NCI-H2196 (cell line): ENCODE data around the gene WWTR1.

Experiments
- DNase-seq: peaks from one replicate; lab custom pipeline; 2025; ENCODE audit not compliant: unreplicated experiment; lab: John Stamatoyannopoulos, UW

WWTR1 gene

DNA sequence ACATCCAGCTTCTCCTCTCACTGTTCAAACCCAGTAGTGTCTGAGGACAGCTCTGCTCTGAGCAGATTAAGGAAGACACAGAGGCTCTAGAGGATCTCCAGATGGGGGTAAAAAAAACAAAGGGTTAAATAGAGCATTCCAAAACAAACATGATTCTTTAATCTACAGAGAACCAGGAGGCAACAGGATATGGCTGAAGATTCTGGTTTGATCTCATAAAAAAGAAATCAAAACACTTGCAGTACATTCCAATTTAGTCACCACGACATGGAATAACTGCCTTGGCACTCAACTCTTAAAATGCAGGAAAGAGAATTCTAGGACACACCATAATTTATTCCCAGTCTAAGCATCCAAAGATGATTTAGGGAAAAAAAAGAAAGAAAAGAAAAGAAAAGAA lies 151.3 kb downstream of the WWTR1 start:
- DNase-seq: no peak

DNA sequence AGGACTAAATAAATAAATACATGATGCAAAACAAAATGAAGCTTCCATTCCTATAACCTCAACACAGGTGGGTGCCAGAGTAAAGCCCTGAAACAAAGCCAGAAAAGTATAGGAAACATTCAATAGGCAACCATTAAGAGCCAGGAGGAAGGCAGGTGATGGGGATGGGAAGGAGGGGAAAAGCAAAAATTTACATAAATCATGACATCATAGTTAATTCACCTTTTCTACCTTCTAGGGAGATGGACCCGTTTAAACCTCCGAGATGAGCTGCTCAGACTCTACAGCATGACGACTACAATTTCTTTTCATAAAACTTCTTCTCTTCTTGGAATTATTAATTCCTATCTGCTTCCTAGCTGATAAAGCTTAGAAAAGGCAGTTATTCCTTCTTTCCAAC lies 155.4 kb downstream of the WWTR1 start:
- DNase-seq: no peak

DNA sequence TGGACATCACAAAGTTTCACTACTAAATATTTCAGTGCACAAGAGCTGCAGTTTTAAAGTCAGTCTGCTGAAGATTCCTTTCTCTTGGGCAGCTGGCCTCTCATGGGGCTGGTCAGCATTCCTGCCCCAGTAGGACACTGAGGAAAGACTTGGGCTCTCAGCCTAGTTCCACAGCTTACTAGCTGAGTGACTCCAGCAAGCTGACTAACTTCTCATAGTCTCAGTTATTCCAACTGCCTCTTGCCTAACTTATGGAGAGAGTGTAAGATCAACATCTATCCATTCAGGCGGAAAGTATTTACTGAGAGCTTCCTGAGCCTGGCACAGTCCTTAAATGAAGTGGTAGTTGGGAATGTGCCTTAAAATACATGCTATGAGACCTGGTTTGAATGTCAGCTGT lies 156.3 kb downstream of the WWTR1 start:
- DNase-seq: no peak

DNA sequence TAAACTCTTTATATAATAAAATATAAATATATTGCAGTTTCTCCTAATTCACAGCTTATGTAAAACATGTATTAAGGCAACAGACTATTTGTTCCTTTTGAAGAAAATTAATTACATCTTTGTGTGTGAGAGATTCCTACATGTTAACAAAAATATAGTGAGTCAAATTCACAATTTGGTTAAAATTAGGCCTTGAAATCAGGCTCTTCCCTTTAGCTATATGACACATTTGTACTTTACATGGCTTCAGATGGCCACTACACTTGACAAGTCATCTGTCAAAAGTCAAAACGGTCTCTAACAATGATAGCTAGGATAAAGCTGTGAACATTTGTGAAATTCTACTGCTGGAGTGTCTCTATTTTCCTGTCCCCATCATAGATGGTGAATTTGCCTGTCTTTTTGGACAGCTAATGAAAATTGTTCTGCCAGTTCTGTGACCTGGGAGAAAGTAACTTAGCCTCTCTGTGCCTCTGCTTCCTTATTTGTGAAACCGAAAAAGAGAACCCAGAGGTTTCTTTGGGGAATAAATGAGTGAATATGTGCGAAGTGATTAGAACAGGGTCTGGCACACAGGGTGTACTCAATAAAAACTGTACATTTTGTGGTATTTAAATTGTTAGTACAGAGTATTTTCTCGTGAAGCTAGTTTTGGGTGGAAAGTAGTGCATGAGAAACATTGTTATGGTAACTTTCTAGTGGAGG lies 159.7 kb downstream of the WWTR1 start:
- no peak for DNase-seq

DNA sequence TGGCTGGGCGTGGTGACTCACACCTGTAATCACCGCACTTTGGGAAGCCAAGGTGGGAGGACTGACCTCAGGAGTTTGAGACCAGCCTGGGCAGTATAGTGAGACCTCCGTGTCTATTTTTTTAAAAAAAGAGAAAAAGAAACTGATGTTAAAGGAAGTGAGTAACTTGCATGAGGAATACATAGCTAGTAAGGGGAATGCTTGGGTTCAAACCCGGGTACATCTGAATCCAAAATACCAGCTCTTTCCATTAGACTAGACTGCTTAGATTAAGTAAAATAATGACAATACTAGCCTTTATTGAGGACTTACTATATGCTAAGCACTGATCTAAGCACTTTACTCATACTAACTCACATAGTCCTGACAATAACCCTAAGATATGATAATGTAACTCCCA lies 160.9 kb downstream of the WWTR1 start:
- DNase-seq: no peak

DNA sequence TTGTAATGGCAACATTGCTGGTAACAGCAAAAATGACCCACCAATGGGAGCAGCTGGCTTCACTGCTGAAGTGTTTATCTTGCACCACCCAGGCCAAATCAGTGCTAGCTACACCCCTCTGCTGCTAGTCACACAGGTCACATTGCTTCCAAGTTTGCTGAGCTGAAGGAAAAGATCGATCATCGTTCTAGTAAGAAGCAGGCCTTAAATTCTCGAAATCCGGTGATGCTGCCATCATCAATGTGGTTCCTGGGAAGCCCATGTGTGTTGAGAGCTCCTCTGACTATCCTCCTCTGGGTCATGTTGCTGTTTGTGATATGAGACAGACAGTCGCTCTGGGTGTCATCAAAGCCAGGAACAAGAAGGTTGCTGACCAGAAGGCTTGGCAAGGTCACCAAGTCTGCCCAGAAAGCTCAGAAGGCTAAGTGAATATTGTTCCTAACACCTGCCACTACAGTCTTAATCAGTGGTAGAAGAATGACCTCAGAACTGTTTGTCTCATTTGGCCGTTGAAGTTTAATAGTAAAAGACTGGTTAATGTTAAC lies 162.2 kb downstream of the WWTR1 start:
- no peak for DNase-seq

DNA sequence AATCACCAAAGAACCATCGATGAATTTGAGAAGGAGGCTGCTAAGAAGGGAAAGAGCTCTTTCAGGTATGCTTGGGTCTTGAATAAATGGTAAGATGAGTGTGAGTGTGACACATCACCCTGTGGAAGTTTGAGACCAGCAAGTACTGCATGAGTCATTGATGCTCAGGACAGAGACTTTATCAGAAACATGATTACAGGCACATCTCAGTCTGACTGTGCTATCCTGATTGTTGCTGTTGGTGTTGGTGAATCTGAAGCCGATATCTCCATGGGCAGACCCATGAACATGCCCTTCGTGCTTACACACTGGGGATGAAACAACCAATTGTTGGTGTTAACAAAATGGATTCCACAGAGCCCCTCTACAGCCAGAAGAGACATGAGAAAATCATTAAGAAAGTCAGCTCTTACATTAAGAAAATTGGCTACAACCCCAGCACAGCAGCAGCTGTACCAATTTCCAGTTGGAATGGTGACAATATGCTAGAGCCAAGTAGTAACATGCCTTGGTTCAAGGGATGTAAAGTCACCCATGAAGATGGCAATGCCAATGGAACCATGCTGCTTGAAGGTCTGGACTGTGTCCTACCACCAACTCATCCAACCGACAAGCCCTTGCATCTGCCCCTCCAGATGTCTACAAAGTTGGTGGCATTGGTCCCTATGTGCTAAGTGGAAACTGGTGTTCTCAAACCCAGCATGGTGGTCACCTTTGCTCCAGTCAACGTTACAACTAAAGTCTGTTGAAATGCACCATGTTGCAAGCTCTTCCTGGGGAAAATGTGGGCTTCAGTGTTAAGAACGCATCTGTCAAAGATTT lies 162.9 kb downstream of the WWTR1 start:
- no peak for DNase-seq

GRCh38 chr3:149494022-149494758 lies 163.6 kb downstream of the WWTR1 start:
- DNase-seq: peak; percentile 59

DNA sequence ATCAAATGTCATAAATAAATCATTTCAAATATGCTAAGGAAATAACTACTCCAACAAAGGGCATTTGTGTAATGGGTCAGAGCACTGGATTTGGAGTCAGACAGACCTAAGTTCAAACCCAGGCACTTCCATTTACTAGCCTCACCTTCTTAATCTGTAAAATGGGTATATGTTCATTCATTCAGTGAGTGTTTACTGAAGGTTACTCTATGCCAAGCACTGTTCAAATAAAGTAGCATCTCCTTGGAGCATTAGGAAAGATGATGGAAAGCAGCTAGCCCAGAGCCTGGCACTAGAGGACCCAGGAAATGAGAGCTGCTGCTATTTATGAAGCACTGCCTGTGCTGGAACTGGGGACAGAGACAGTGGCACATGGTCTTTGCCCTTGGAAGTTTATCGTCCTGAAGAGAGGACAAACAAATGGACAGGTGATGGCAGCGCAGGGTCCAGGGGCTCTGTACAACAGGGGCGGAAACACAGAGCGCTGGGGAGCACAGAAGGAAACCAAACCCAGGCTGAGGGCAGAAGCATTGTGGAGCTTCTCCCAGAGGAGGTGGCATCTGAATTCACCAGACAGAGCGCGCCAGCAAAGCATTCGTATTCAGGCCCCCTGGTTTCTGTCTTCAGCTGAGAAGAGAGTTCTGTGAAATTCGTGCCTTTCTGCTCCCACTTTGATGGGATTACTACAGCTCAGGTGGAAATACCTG lies 164.4 kb downstream of the WWTR1 start:
- no peak for DNase-seq

DNA sequence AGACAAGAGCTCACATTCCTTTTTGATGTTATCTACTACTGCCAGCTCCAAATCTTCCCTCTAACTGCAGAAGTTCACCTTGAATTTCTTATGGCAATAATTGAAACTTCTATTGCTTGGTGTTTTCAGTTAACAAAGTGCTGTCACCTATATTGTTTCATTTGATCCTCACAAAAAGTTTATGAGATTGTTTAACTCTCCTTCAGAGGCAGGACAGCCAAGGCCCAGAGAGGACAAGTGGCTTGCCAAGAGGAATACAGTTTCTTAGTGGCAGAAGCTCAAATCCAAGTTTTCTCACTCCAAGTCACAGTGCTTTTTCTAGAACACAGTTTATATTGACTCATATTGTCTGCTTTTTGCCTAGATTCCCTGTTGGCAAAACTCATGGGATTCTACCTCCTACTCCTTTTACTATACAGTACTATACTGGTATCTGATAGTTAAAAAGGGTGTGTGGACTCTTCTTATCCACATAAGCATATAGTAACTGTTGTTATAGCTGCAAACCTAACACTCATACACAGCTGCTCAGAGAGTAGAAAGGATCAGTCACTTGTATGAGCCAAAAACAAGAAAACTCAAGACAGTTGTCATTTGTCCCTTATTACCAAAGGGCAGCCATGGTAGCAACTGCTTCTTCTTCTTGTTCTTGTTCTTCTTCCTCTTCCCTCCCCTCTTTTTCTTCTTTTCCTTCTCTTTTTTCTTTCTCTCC lies 167.4 kb downstream of the WWTR1 start:
- DNase-seq: no peak

GRCh38 chr3:149489060-149489690 lies 168.7 kb downstream of the WWTR1 start:
- no peak for DNase-seq

- DNase-seq: no peak
Measured at GRCh38 chr3:149487598-149488197, 170.1 kb downstream of the WWTR1 start.

DNA sequence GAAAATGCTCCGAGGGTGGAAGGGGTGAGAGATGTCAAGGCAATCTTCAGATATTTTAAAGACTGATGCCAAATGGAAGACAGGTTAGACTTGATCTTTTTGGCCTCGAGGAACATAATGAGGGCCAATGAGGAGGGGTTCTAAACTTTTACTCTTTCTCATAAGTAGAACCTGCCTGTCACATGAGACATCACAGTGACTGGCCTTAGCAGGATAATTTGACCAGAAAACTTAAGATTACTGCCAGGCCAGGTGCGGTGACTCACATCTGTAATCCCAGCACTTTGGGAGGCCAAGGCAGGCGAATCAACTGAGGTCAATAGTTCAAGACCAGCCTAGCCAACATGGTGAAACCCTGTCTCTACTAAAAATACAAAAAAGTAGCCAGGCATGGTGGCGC lies 171.1 kb downstream of the WWTR1 start:
- no peak for DNase-seq

- DNase-seq: no peak
Measured at GRCh38 chr3:149481491-149481890, 176.3 kb downstream of the WWTR1 start.

DNA sequence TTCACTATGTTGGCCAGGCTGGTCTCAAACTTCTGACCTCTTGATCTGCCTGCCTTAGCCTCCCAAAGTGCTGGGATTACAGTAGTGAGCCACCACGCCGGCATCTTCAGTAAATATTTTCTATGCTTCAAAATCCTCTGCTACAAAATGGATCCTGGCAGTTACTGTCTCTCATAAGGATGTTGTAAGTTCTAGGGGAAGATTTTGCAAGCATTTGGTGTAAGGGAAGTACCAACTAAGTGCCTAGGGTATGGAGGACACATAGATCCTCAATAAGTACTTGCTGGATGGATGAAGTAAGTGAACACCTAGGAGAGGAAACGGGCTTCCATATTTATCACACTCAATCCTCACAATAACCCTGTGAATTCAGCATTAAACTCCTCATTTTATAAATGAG lies 176.8 kb downstream of the WWTR1 start:
- no peak for DNase-seq

DNA sequence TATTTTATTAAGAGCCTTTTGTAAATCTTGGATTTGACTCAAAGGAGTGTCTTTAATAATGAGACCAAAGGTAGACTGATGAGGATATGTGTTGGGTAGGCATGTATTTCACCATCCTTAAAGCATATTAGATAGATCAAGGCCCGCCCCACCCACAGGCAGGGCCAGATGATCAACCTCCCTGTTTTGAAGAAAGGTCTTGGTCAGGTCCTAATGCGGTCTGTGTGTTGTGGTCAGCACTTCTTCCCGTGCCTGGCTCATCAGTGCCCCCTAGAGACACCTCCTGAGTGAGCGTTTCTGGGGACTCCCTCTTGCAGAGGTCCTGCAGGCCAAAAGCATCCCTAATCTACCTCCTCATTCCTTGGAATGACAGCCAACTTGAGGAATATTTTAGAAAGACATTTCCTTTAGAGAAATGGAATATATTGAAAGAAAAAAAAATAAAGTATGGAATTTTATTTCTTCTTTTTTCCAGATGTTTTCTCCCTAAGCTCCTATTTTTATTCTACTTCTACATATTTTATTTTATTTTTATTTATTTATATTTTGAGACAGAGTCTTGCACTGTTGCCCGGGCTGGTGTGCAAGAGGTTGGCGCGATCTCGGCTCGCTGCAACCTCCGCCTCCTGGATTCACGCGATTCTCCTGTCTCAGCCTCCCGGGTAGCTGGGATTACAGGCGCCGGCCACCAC lies 177.4 kb downstream of the WWTR1 start:
- DNase-seq: peak; percentile 73

DNA sequence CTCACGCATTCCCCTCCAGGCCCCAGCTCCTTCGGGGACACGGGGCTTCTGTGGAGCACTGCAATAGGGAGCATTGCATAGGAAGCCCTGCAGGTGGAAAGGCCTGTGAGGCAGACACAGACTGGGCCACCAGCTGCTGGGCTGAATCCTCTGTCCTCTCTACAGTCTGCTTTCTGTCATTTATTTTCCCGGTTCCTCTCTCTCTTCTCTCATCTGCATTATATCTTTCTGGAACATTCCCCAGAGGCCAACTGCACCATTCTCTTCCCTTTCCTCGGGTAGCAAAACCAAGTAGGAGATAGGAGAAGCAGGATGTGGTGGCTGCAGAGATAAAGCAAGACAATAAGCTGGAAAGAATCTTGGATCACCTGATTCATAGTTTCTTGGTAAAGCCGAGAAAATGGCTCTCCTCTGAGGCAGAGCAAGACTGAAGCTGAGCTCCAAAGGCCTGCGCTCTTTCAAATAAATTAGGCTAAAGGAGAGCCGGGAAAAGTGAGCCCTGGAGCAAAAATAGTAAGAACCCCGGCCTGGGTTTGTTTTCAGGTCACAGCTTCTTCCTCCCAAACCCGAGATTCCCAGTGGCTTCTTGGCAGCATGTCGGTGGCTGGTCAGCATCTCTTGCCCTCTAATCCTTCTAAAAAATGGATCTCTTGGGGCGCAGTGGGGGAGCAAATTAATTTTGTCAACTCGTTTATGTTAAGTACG lies 178.1 kb downstream of the WWTR1 start:
- no peak for DNase-seq

- DNase-seq: no peak
Measured at GRCh38 chr3:149476225-149476624, 181.6 kb downstream of the WWTR1 start.
